Erythroblast (primary cell): ENCODE data around the gene PEX26.

ENCODE experiments used
- GATA1 ChIP-seq: IDR thresholded peaks from 2 replicates; pipeline ENCODE4 v1.6.1; 2011; ENCODE audit warnings: low read depth, mild to moderate bottlenecking, control low read depth, low read length, moderate library complexity
- POLR2A ChIP-seq: IDR thresholded peaks from 2 replicates; pipeline ENCODE4 v1.6.1; 2011; ENCODE audit warnings: mild to moderate bottlenecking, low read length

- TF ChIP-seq POLR2A (no peak), GATA1 (no peak)
These were observed 3.6 kb downstream of the PEX26 start for GRCh38 chr22:18081416-18081815.
